Measurements from ENCODE around the gene DTX4. TPM values are rescaled to one million over a fixed set of nuclear protein-coding genes. Genes with fewer than 3 reads are reported as not detected.

The DTX4 gene
- total and polyA plus RNA-seq, 4 experiments from 2014 or later, result 0.09 to 3.4 (median 1.8) TPM

DNA sequence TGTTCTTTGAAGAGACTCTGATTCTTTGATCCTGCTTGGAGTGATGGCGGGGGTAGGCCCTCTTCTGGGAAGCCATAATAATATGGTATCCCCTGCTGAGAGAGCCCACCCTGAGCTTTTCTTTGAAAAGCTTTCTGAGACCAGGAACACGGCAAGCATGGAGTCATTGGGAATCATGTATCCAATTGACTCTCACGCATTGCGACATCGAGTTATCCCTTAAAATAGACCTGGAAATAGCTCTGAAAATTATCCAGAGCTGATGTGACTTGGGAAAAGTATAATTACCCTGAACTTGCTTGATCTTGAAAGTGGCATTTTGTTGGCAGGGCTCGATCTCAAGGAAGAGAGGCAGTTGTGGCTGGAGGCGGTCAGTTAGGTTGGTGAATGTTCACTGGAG is 77.6 kb downstream of the DTX4 start:
- H3K9me3 ChIP-seq (ENCODE audit: control insufficient read depth in 1 of 2, low read length in 2 of 2), result no peaks in the 10 kb centered on the region
- H3K4me1 ChIP-seq (ENCODE audit: insufficient read depth, low read length), result peaks cover 26% of the 10 kb centered on the region

DNA sequence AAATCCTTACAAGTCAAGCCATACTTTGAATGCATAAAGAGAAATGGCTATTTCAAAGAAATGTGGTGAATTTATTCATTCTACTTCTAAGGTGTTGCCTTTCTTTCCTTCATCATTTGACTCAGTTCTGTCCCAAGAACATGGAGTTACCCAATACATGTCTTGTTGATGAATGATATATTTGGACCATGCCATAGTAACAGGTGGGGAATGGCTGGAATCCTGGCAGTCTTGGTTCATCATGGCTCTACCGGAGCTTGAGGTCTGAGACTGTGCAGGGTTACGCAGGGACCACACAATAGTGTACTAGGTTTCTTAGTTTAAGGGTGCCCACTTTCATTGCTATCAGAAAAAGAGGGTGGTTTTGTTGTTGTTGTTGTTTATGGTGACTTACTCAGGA is 81.1 kb downstream of the DTX4 start:
- no peaks in the 10 kb centered on the region for H3K9me3 ChIP-seq (ENCODE audit: control insufficient read depth in 1 of 2, low read length in 2 of 2)
- no peak overlapping the region for H3K4me3 ChIP-seq (ENCODE audit: low read length in 2 of 2)
- Mint-ChIP-seq H3K27me3 (peaks cover 0 to 5% of the 10 kb centered on the region in 2 donors), H3K36me3 (no peaks in the 10 kb centered on the region), H3K9me3 (no peaks in the 10 kb centered on the region), H3K4me1 (peaks cover 8 to 31% (median 19%) of the 10 kb centered on the region in 4 donors), H3K27ac (no peak overlapping the region), H3K4me3 (no peak overlapping the region)
- H3K27me3 ChIP-seq (ENCODE audit: insufficient read depth, low read length), result no peaks in the 10 kb centered on the region
- no peak overlapping the region for H3K27ac ChIP-seq (ENCODE audit: low read depth, low read length)
- ChIA-PET POLR2A (ENCODE audit: partially characterized antibody) (no interaction called here), CTCF (ENCODE audit: partially characterized antibody) (interaction anchor here (1.4 kb wide), 1 partner anchor 82 kb away, joined by 5 read pairs; the partner anchor contains the start of gene DTX4)
- no peak for DNase-seq
- H3K36me3 ChIP-seq (ENCODE audit: insufficient read depth, low read length), result no peaks in the 10 kb centered on the region
- H3K4me1 ChIP-seq (ENCODE audit: insufficient read depth, low read length), result peaks cover 10% of the 10 kb centered on the region
- intact Hi-C loops (cut with micrococcal nuclease), result no loop called here

More for the DNA sequence above, 77.6 kb downstream of the DTX4 start:
- Histone ChIP-seq H3K4me3 (ENCODE audit: low read length in 2 of 2) (no peak overlapping the region), H3K27me3 (ENCODE audit: insufficient read depth, low read length) (no peaks in the 10 kb centered on the region), H3K27ac (ENCODE audit: low read depth, low read length) (no peak overlapping the region), H3K36me3 (ENCODE audit: insufficient read depth, low read length) (no peaks in the 10 kb centered on the region)
- POLR2A ChIA-PET (ENCODE audit: partially characterized antibody), result no interaction called here
- Mint-ChIP-seq H3K4me1 (peaks cover 21 to 54% (median 35%) of the 10 kb centered on the region in 4 donors), H3K27me3 (peaks cover 0 to 3% of the 10 kb centered on the region in 2 donors), H3K9me3 (no peaks in the 10 kb centered on the region), H3K27ac (peak overlapping the region in 1 of 7 donors; percentile 6), H3K4me3 (no peak overlapping the region), H3K36me3 (no peaks in the 10 kb centered on the region)
- DNase-seq, result no peak
- intact Hi-C loops (cut with micrococcal nuclease), result no loop called here
- CTCF ChIA-PET (ENCODE audit: partially characterized antibody), result interaction anchor here (1.0 to 1.6 kb wide), 2 partner anchors 63 to 79 kb away, joined by 3 to 4 read pairs; no protein-coding TSS in a partner anchor

DNA sequence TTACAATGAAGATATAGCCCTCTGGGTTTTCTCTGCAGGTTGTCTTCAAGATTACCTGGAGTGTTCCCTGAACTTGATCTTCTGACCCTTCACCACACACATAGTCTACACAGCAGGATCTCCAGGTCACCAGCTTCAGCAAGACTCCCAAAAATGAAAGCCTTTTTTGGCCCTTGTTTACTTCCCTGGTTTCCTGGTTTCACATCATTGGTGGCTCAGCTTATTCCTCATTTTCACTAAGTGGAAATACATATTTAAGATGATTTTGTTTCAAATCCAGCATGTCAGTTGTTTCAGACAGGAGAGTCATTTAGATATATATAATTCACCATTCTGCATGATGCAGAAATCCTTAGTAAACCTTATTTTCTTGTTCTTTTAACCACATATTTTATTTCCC is 82.4 kb downstream of the DTX4 start:
- no peak overlapping the region for H3K4me3 ChIP-seq (ENCODE audit: low read length in 2 of 2)
- no peaks in the 10 kb centered on the region for H3K36me3 ChIP-seq (ENCODE audit: insufficient read depth, low read length)
- intact Hi-C loops (cut with micrococcal nuclease), result no loop called here
- no peak overlapping the region for H3K4me3 Mint-ChIP-seq
- H3K36me3 Mint-ChIP-seq, result no peaks in the 10 kb centered on the region
- no peak overlapping the region for H3K27ac Mint-ChIP-seq
- CTCF ChIA-PET (ENCODE audit: partially characterized antibody), result interaction anchor here (1.4 kb wide), 1 partner anchor 83 kb away, joined by 5 read pairs; the partner anchor contains the start of gene DTX4
- no peaks in the 10 kb centered on the region for H3K4me1 ChIP-seq (ENCODE audit: insufficient read depth, low read length)
- POLR2A ChIA-PET (ENCODE audit: partially characterized antibody), result no interaction called here
- peaks cover 0 to 5% of the 10 kb centered on the region in 2 donors for H3K27me3 Mint-ChIP-seq
- no peak overlapping the region for H3K27ac ChIP-seq (ENCODE audit: low read depth, low read length)
- DNase-seq, result no peak
- H3K27me3 ChIP-seq (ENCODE audit: insufficient read depth, low read length), result no peaks in the 10 kb centered on the region
- no peaks in the 10 kb centered on the region for H3K9me3 ChIP-seq (ENCODE audit: control insufficient read depth in 1 of 2, low read length in 2 of 2)
- H3K9me3 Mint-ChIP-seq, result no peaks in the 10 kb centered on the region
- H3K4me1 Mint-ChIP-seq, result peaks cover 0 to 18% (median 11%) of the 10 kb centered on the region in 4 donors

DNA sequence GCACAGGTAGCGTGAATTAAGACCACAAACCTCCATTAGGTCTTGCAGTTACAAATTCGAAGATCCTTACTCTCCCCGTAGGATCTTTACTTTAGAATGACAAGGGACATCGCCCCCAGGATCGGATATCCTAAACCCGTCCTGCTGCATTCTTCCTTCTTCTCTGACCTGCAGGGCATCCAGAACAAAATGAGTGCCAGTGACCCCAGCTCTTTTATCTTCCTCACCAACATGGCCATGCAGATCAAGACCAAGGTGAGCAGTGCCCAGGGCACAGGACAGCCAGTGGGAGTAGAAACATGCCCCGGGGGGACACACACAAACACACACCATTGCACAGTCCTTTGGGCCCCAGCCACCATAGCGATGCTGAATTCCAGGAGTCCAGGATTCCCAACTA is 83.3 kb downstream of the DTX4 start:
- no peak overlapping the region for H3K27ac ChIP-seq (ENCODE audit: low read depth, low read length)
- Mint-ChIP-seq H3K36me3 (no peaks in the 10 kb centered on the region), H3K9me3 (no peaks in the 10 kb centered on the region), H3K4me1 (peaks cover 0 to 8% (median 6%) of the 10 kb centered on the region in 4 donors), H3K27ac (no peak overlapping the region), H3K27me3 (peaks cover 0 to 5% of the 10 kb centered on the region in 2 donors), H3K4me3 (no peak overlapping the region)
- no peaks in the 10 kb centered on the region for H3K36me3 ChIP-seq (ENCODE audit: insufficient read depth, low read length)
- no peak for DNase-seq
- H3K9me3 ChIP-seq (ENCODE audit: control insufficient read depth in 1 of 2, low read length in 2 of 2), result no peaks in the 10 kb centered on the region
- ChIA-PET POLR2A (ENCODE audit: partially characterized antibody) (no interaction called here), CTCF (ENCODE audit: partially characterized antibody) (no interaction called here)
- H3K4me1 ChIP-seq (ENCODE audit: insufficient read depth, low read length), result no peaks in the 10 kb centered on the region
- H3K4me3 ChIP-seq (ENCODE audit: low read length in 2 of 2), result no peak overlapping the region
- H3K27me3 ChIP-seq (ENCODE audit: insufficient read depth, low read length), result no peaks in the 10 kb centered on the region
- intact Hi-C loops (cut with micrococcal nuclease), result no loop called here

Other genes with a start within 250 kb of the DTX4 start
- not detected for gene GLYATL1, start 232.6 kb upstream of the DTX4 start, total RNA-seq
- gene GLYATL1, start 232.6 kb upstream of the DTX4 start, polyA plus RNA-seq, result not detected
- gene GLYATL1B, start 85.8 kb upstream of the DTX4 start, total RNA-seq, result not detected
- gene GLYATL1B, start 85.8 kb upstream of the DTX4 start, polyA plus RNA-seq, result not detected
- under 1 TPM; 0.23 to 0.53 TPM for gene FAM111B, start 64.9 kb upstream of the DTX4 start, total RNA-seq
- gene FAM111B, start 64.9 kb upstream of the DTX4 start, polyA plus RNA-seq, result under 1 TPM; 0.33 to 0.44 TPM
- gene FAM111A, start 29.3 kb upstream of the DTX4 start, total RNA-seq, result 100 to 1,000 TPM; 128 to 130 TPM
- 10 to 100 TPM; 22.8 to 27.4 TPM for gene FAM111A, start 29.3 kb upstream of the DTX4 start, polyA plus RNA-seq
- gene MPEG1, start 40.8 kb downstream of the DTX4 start, total RNA-seq, result 1 to 10 TPM; 2.1 to 2.7 TPM
- under 1 TPM; 0.14 to 0.25 TPM for gene MPEG1, start 40.8 kb downstream of the DTX4 start, polyA plus RNA-seq
- gene OR5AN1, start 186.8 kb downstream of the DTX4 start, total RNA-seq, result not detected
- not detected for gene OR5AN1, start 186.8 kb downstream of the DTX4 start, polyA plus RNA-seq

All from CD4-positive, alpha-beta memory T cell (primary cell).